Neural cell (in vitro differentiated cells): ENCODE results near the gene AVEN. TPM values are rescaled to one million over a fixed set of nuclear protein-coding genes. Genes with fewer than 3 reads are reported as not detected.

Experiments used
- H2AFZ ChIP-seq: fragments of 200-600, 300-800 bp; sonication (generic), shearing (Covaris generic); 2 replicates; pipeline ENCODE4 v1.6.0; 2014; ENCODE audit warnings: low read depth, mild to moderate bottlenecking, antibody characterized with exemption, low read length, moderate library complexity
- H3F3A ChIP-seq: fragments of 200-600 bp; shearing (Covaris generic); 2 replicates; pipeline ENCODE4 v1.6.1; 2016; ENCODE audit warnings: mild to moderate bottlenecking, moderate library complexity, mixed read lengths, antibody characterized with exemption, low read length; ENCODE audit not compliant: insufficient read depth, poor library complexity, severe bottlenecking
- H3K27ac ChIP-seq: fragments of 200-600, 300-800 bp; sonication (generic), shearing (Covaris generic); 2 replicates; pipeline ENCODE4 v1.5.1; 2014; ENCODE audit warnings: mild to moderate bottlenecking, low read length, moderate library complexity
- H3K27me3 ChIP-seq: fragments of 300-800, 200-600 bp; sonication (generic), shearing (Covaris generic); 2 replicates; pipeline ENCODE4 v1.6.0; 2014; ENCODE audit warnings: mild to moderate bottlenecking, low read depth, low read length, moderate library complexity; ENCODE audit not compliant: insufficient read depth
- H3K36me3 ChIP-seq: fragments of 300-800, 200-600 bp; sonication (generic), shearing (Covaris generic); 2 replicates; pipeline ENCODE4 v1.5.1; 2014; ENCODE audit warnings: mild to moderate bottlenecking, antibody characterized with exemption, low read length, moderate library complexity; ENCODE audit not compliant: insufficient read depth
- H3K4me2 ChIP-seq: fragments of 300-800, 200-600 bp; sonication (generic), shearing (Covaris generic); 2 replicates; pipeline ENCODE4 v1.6.0; 2014; ENCODE audit warnings: mild to moderate bottlenecking, low read length
- H3K4me3 ChIP-seq: fragments of 300-800, 200-600 bp; sonication (generic), shearing (Covaris generic); 2 replicates; pipeline ENCODE4 v1.5.1; 2014; ENCODE audit warnings: mild to moderate bottlenecking, low read length, moderate library complexity
- H3K79me2 ChIP-seq: fragments of 200-600 bp; shearing (Covaris generic); replicated peaks from 2 replicates; pipeline ENCODE4 v1.6.0; 2014; ENCODE audit warnings: mild to moderate bottlenecking, low read length, moderate library complexity; ENCODE audit not compliant: insufficient read depth
- H3K9ac ChIP-seq: fragments of 300-800, 200-600 bp; sonication (generic), shearing (Covaris generic); 2 replicates; pipeline ENCODE4 v1.6.1; 2016; ENCODE audit warnings: mild to moderate bottlenecking, low read length, mixed read lengths
- H3K9me2 ChIP-seq: fragments of 200-600 bp; shearing (Covaris generic); 2 replicates; pipeline ENCODE4 v1.6.1; 2016; ENCODE audit warnings: mild to moderate bottlenecking, low read length, mixed read lengths; ENCODE audit not compliant: insufficient read depth
- H3K9me3 ChIP-seq: fragments of 200-600, 300-800 bp; sonication (generic), shearing (Covaris generic); 2 replicates; pipeline ENCODE4 v1.6.1; 2016; ENCODE audit warnings: mild to moderate bottlenecking, mixed run types, low read length, moderate library complexity, mixed read lengths
- H4K20me1 ChIP-seq: fragments of 200-600 bp; shearing (Covaris generic); 2 replicates; pipeline ENCODE4 v1.6.1; 2016; ENCODE audit warnings: mild to moderate bottlenecking, mixed run types; ENCODE audit not compliant: insufficient read depth
- CTCF ChIP-seq: fragments of 450-650 bp; IDR thresholded peaks from 2 replicates; pipeline ENCODE4 v1.5.1; 2014; ENCODE audit warnings: antibody characterized with exemption, mild to moderate bottlenecking, moderate library complexity; ENCODE audit not compliant: poor library complexity, severe bottlenecking
- EP300 ChIP-seq: fragments of 450-650 bp; conservative IDR thresholded peaks from 2 replicates; pipeline ENCODE4 v1.6.1; 2014; ENCODE audit warnings: antibody characterized with exemption, mild to moderate bottlenecking, moderate library complexity; ENCODE audit not compliant: poor library complexity, severe bottlenecking
- EZH2 ChIP-seq: fragments of 200-600, 300-800 bp; shearing (Covaris generic), sonication (generic); IDR thresholded peaks from 2 replicates; pipeline ENCODE4 v1.6.1; 2014; ENCODE audit warnings: antibody characterized with exemption, low read length, borderline replicate concordance, mild to moderate bottlenecking; ENCODE audit not compliant: insufficient read depth, poor library complexity, severe bottlenecking
- MXI1 ChIP-seq: fragments of 450-650 bp; conservative IDR thresholded peaks from 2 replicates; pipeline ENCODE4 v1.6.1; 2014; ENCODE audit warnings: antibody characterized with exemption, mild to moderate bottlenecking; ENCODE audit not compliant: poor library complexity, severe bottlenecking
- POLR2AphosphoS5 ChIP-seq: IDR thresholded peaks from 2 replicates; pipeline ENCODE4 v1.6.1; 2012
- RAD21 ChIP-seq: fragments of 450-650 bp; conservative IDR thresholded peaks from 2 replicates; pipeline ENCODE4 v1.6.1; 2014; ENCODE audit warnings: antibody characterized with exemption, mild to moderate bottlenecking, moderate library complexity
- REST ChIP-seq: IDR thresholded peaks from 2 replicates; pipeline ENCODE4 v1.6.1; 2012; ENCODE audit warnings: borderline replicate concordance
- SMC3 ChIP-seq: fragments of 450-650 bp; conservative IDR thresholded peaks from 2 replicates; pipeline ENCODE4 v1.6.1; 2014; ENCODE audit warnings: antibody characterized with exemption, mild to moderate bottlenecking, moderate library complexity; ENCODE audit not compliant: poor library complexity
- TAF1 ChIP-seq: IDR thresholded peaks from 2 replicates; pipeline ENCODE4 v1.6.1; 2012; ENCODE audit warnings: low read depth
- polyA plus RNA-seq: library from polyadenylated mRNA; depleted of rRNA; stranded (reverse); fragments of >200 nt; gene quantifications from 2 replicates; pipeline ENCODE4 v1.2.3, GENCODE V29; 2014

AVEN gene
- polyA plus RNA-seq, 1 donor from 2014 or later, result 14.1 TPM

- Histone ChIP-seq H3K79me2 (no peaks in the 10 kb centered on the region), H3K27me3 (no peaks in the 10 kb centered on the region), H3K27ac (no peak overlapping the region), H3K9ac (no peak overlapping the region), H3K4me2 (no peak overlapping the region), H2AFZ (no peak overlapping the region), H3K9me2 (no peaks in the 10 kb centered on the region), H3K9me3 (no peaks in the 10 kb centered on the region), H3K36me3 (no peaks in the 10 kb centered on the region), H3K4me3 (no peak overlapping the region), H3F3A (no peaks in the 10 kb centered on the region), H4K20me1 (no peaks in the 10 kb centered on the region)
- TF ChIP-seq EP300 (no peak), TAF1 (no peak), MXI1 (no peak), REST (no peak), POLR2AphosphoS5 (no peak), EZH2 (no peak), CTCF (no peak), RAD21 (no peak), SMC3 (no peak)
These were observed 56.5 kb downstream of the AVEN start for GRCh38 chr15:33982516-33982915.

GRCh38 chr15:33980159-33980558 is 58.8 kb downstream of the AVEN start:
- no peak overlapping the region for H3K4me3 ChIP-seq
- H4K20me1 ChIP-seq, result no peaks in the 10 kb centered on the region
- no peak overlapping the region for H3K9ac ChIP-seq
- H3K9me2 ChIP-seq, result no peaks in the 10 kb centered on the region
- no peaks in the 10 kb centered on the region for H3K9me3 ChIP-seq
- no peaks in the 10 kb centered on the region for H3F3A ChIP-seq
- no peak overlapping the region for H2AFZ ChIP-seq
- H3K79me2 ChIP-seq, result no peaks in the 10 kb centered on the region
- H3K27me3 ChIP-seq, result no peaks in the 10 kb centered on the region
- H3K36me3 ChIP-seq, result no peaks in the 10 kb centered on the region
- no peak overlapping the region for H3K4me2 ChIP-seq
- no peak overlapping the region for H3K27ac ChIP-seq
- no peak for TF ChIP-seq TAF1
- TF ChIP-seq EP300, result peak; percentile 31
